Measurements from ENCODE around the gene ARFRP1.
A peak's percentile ranks its signal among the peaks of the same experiment; 100 is the strongest.
"Not testable (repeated sequence)": the region's sequence is repeated elsewhere in the genome, so short reads cannot be mapped to it uniquely, and the experiment has no call there.

ARFRP1 gene

GRCh38 chr20:63732118-63733095 is 24.6 kb upstream of the ARFRP1 start:
- Histone ChIP-seq H4K20me1 (ENCODE audit: low read depth, low read length) (no peaks in the 10 kb centered on the region), H3K79me2 (ENCODE audit: insufficient read depth, low read length) (peaks cover 10% of the 10 kb centered on the region; the same call in 1 of the 2 replicates), H3K9me3 (ENCODE audit: insufficient read depth, low read length) (no peaks in the 10 kb centered on the region), H3K27me3 (ENCODE audit: low read length) (no peaks in the 10 kb centered on the region), H3K36me3 (ENCODE audit: low read length) (no peaks in the 10 kb centered on the region), H3F3A (ENCODE audit: insufficient read depth) (peaks cover 58% of the 10 kb centered on the region), H3K4me3 (ENCODE audit: insufficient read depth, low read length, poor library complexity, severe bottlenecking) (no peak overlapping the region), H3K4me2 (ENCODE audit: low read depth, low read length, poor library complexity, severe bottlenecking) (no peak overlapping the region), H3K9me2 (replicated peaks; ENCODE audit: insufficient read depth, low read length) (no peaks in the 10 kb centered on the region), H3K27ac (ENCODE audit: low read depth, low read length) (no peak overlapping the region), H2AFZ (ENCODE audit: low read depth, low read length, severe bottlenecking) (no peak overlapping the region), H3K9ac (ENCODE audit: low read length) (no peak overlapping the region)
- TF ChIP-seq EZH2phosphoT487 (conservative IDR thresholded peaks at IDR 0.05; ENCODE audit: low read length) (no peak), CTCF (IDR thresholded peaks at IDR 0.05; ENCODE audit: insufficient read depth, low read length, poor library complexity, severe bottlenecking) (no peak)

- Histone ChIP-seq H3K36me3 (ENCODE audit: low read length) (peaks cover 2% of the 10 kb centered on the region), H4K20me1 (ENCODE audit: low read depth, low read length) (no peaks in the 10 kb centered on the region), H3F3A (ENCODE audit: insufficient read depth) (peaks cover 59% of the 10 kb centered on the region), H2AFZ (ENCODE audit: low read depth, low read length, severe bottlenecking) (no peak overlapping the region), H3K9ac (ENCODE audit: low read length) (peak overlapping the region; percentile 42), H3K27ac (ENCODE audit: low read depth, low read length) (peak overlapping the region; percentile 98), H3K9me3 (ENCODE audit: insufficient read depth, low read length) (no peaks in the 10 kb centered on the region), H3K4me3 (ENCODE audit: insufficient read depth, low read length, poor library complexity, severe bottlenecking) (no peak overlapping the region), H3K4me2 (ENCODE audit: low read depth, low read length, poor library complexity, severe bottlenecking) (peak overlapping the region; percentile 55), H3K27me3 (ENCODE audit: low read length) (no peaks in the 10 kb centered on the region), H3K79me2 (ENCODE audit: insufficient read depth, low read length) (peaks cover 10% of the 10 kb centered on the region; the same call in 1 of the 2 replicates), H3K9me2 (replicated peaks; ENCODE audit: insufficient read depth, low read length) (no peaks in the 10 kb centered on the region)
- TF ChIP-seq EZH2phosphoT487 (conservative IDR thresholded peaks at IDR 0.05; ENCODE audit: low read length) (no peak), CTCF (IDR thresholded peaks at IDR 0.05; ENCODE audit: insufficient read depth, low read length, poor library complexity, severe bottlenecking) (no peak)
These were observed 23.6 kb upstream of the ARFRP1 start for GRCh38 chr20:63731410-63731809.

- H2AFZ ChIP-seq (ENCODE audit: low read depth, low read length, severe bottlenecking); H3K9me3 ChIP-seq (ENCODE audit: insufficient read depth, low read length); H3K4me3 ChIP-seq (ENCODE audit: insufficient read depth, low read length, poor library complexity, severe bottlenecking); H3K36me3 ChIP-seq (ENCODE audit: low read length); H4K20me1 ChIP-seq (ENCODE audit: low read depth, low read length); H3K9me2 ChIP-seq (replicated peaks; ENCODE audit: insufficient read depth, low read length); H3K27me3 ChIP-seq (ENCODE audit: low read length): not testable (repeated sequence)
- peak overlapping the region; percentile 55 for H3K4me2 ChIP-seq (ENCODE audit: low read depth, low read length, poor library complexity, severe bottlenecking)
- H3K9ac ChIP-seq (ENCODE audit: low read length): peak overlapping the region; percentile 35
- peaks cover 16% of the 10 kb centered on the region for H3K79me2 ChIP-seq (ENCODE audit: insufficient read depth, low read length)
- peak overlapping the region; percentile 98 for H3K27ac ChIP-seq (ENCODE audit: low read depth, low read length)
- H3F3A ChIP-seq (ENCODE audit: insufficient read depth): peaks cover 53% of the 10 kb centered on the region
These were observed 22.5 kb upstream of the ARFRP1 start for GRCh38 chr20:63730189-63730733.

GRCh38 chr20:63722967-63723622 is 15.3 kb upstream of the ARFRP1 start:
- H3K9ac ChIP-seq (ENCODE audit: low read length); H3K27me3 ChIP-seq (ENCODE audit: low read length); H3K9me2 ChIP-seq (replicated peaks; ENCODE audit: insufficient read depth, low read length); H3K4me2 ChIP-seq (ENCODE audit: low read depth, low read length, poor library complexity, severe bottlenecking); H2AFZ ChIP-seq (ENCODE audit: low read depth, low read length, severe bottlenecking); H3K4me3 ChIP-seq (ENCODE audit: insufficient read depth, low read length, poor library complexity, severe bottlenecking); H3K27ac ChIP-seq (ENCODE audit: low read depth, low read length); H4K20me1 ChIP-seq (ENCODE audit: low read depth, low read length); H3K9me3 ChIP-seq (ENCODE audit: insufficient read depth, low read length): not testable (repeated sequence)
- peaks cover 18% of the 10 kb centered on the region for H3F3A ChIP-seq (ENCODE audit: insufficient read depth)
- peaks cover 30% of the 10 kb centered on the region for H3K79me2 ChIP-seq (ENCODE audit: insufficient read depth, low read length)
- peaks cover 17% of the 10 kb centered on the region for H3K36me3 ChIP-seq (ENCODE audit: low read length)
